GM19023 (cell line): ENCODE measurements around the gene ERVK3-1.

ENCODE experiments used
- ATAC-seq: cut with Tn5 transposase; IDR thresholded peaks from one replicate; pipeline ENCODE4 v1.9.1; 2021; ENCODE audit warnings: mild to moderate bottlenecking, moderate library complexity; ENCODE audit not compliant: unreplicated experiment

The ERVK3-1 gene

DNA sequence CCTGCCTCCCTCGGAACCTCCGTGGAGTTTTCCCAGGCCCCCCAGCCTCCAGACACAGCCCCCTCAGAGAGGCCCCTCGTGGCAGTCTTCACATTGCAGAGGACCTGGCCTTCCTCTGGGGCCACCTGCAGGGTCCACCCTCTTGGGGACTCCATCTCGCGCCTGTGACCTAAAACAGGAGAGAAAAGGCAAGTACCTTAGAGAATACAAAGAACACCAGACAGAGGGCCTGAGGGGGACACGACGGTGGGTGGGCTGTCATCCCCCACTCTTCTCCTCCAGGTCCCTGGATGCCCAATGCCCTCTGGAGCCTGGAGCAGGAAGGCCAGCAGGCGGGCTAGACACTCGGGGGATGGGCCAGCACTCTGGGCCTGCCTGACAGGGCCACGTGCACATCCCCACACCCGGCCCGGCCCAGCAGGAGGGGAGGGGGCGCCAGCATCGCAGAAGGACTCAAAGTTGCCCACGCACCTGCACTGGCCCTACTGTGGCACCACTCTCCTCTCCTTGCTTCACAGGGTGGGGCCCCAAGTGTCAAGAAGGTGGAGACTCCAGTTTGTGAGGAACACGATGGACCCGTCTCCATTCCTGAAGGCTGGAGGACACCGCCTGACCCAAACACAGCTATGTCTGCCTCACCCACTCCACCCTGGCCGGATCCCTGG is 52.4 kb downstream of the ERVK3-1 start:
- ATAC-seq: no peak

DNA sequence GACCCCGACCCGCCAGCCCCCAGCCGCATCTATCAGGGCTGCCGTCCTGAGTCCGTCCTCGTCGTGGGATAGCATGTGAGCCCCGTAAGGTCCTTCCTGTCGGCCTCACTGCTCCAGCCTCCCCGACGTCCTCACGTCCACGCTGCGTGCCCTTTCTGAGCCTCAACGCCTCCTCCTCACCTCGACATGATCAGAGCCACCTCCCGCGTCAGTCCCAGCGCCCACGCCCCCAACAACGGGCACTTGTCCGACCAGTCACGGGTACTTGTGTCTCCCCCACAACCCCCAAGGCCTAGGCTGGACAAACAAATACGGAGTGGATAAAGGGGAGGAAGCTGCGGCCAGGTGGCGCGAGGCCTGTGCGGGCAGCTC is 56.7 kb downstream of the ERVK3-1 start:
- ATAC-seq: peak; percentile 17

DNA sequence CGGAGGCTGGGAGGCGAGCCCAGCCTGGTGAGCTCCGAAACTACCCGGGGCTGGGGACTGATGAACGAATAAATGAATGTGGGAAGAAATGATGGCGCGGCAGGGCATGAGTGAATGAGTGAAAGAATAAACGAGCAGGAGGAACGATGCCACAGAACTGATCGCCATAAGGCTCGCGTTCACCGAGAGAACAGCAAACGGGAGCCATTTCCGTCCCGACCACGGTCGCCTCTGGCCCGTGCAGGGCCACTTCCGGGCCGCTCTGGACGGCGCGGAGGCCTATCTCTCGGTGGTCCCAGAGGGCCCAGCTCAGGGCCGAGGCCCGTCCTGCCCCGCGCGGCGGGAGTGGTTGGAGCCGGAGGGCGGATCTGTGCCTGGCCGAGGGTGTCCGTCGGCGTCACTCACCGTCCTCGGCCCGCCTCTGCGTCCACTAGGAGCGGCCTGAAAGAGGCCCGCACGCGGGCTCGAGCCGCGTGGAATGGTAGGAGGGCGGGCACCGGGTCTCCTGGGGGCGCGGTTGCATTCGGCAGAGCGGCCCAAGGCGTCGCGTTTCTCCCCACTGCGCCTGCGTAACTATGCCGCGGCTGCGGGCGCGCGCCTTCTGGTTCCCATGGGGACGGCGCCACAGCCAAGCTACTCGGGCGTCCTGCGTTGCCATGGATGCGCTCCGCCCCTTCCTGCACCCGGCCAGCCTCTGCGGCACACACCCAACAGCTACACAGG is 57.3 kb downstream of the ERVK3-1 start, which contains the start of gene ZNF497:
ZNF497 (minus strand) TSS at position 480 of the 723 bp plus-strand sequence. CDS start 5,116 bp downstream, outside the sequence.
- ATAC-seq: peak; percentile 83

DNA sequence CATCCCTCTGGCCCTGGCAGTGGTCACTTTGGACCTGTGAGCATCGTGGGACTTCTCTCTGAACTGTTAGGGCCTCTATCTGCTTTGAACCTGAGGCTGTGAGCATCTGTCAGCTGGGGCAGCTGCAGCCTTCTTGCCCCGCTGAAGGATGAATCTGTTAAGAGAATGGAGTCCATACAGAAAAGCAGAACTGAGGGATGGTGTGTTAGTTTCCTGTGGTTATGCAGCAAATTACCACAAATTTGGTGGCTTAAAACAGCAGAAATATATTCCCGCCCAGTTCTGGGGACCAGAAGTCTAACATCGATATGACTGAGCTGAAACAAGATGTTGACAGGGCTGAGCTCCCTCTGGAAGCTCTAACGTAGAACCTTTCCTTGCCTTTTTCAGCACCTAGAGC is 59.0 kb downstream of the ERVK3-1 start:
- ATAC-seq: no peak
